RKO (cell line): ENCODE measurements around the gene UGT1A7.
A peak's percentile ranks its signal among the peaks of the same experiment; 100 is the strongest.
"Not testable (repeated sequence)": the region's sequence is repeated elsewhere in the genome, so short reads cannot be mapped to it uniquely, and the experiment has no call there.

Experiments used
- DNase-seq: peaks from one replicate; pipeline ENCODE4 v3.0.0-alpha.2; 2016; ENCODE audit warnings: low spot score

The UGT1A7 gene

GRCh38 chr2:233681521-233682099 is at the start of gene UGT1A7:
Gene UGT1A7 (plus strand): TSS chr2:233681901. CDS start chr2:233681938, 37 bp downstream.
- DNase-seq: no peak

DNA sequence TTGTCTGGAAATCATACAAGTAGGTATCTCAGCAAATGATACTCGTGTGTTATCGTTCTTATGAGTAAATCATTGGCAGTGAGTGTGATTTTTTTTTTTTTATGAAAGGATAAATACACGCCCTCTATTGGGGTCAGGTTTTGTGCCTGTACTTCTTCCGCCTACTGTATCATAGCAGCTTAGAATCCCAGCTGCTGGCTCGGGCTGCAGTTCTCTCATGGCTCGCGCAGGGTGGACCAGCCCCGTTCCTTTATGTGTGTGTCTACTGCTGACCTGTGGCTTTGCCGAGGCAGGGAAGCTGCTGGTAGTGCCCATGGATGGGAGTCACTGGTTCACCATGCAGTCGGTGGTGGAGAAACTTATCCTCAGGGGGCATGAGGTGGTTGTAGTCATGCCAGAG is 45.4 kb upstream of the UGT1A7 start, which contains the start of gene UGT1A10:
TSS of gene UGT1A10 (plus strand) at position 143 of the 400 bp plus-strand sequence. CDS start at position 218, 75 bp downstream.
- not testable (repeated sequence) for DNase-seq

GRCh38 chr2:233638836-233639235 is 42.9 kb upstream of the UGT1A7 start:
- no peak for DNase-seq

GRCh38 chr2:233639860-233640259 is 41.8 kb upstream of the UGT1A7 start:
- DNase-seq: no peak

DNA sequence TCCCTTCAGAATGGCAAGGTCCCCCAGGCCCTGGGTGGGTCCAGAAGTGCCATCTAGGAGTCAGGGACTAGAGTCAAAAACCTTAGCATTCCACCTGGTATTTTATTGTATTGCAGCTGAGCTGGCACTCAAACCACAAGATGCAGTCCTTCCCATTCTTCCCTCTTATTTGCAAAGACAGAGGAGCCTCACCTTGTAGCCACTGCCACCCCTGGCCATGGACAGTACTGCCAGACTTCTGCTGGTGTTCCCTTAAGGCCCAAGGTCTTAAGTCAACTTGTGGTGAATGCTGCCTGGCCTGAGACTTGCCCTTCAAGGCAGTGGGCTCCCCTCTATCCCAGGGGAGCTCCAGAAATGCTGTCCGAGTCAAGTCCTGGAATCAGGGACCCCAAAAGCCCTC is 38.6 kb upstream of the UGT1A7 start:
- DNase-seq: peak; percentile 11

GRCh38 chr2:233646033-233646432 is 35.7 kb upstream of the UGT1A7 start:
- DNase-seq: not testable (repeated sequence)

- no peak for DNase-seq
These were observed 30.7 kb upstream of the UGT1A7 start for GRCh38 chr2:233650981-233651380.

GRCh38 chr2:233651430-233651829 is 30.3 kb upstream of the UGT1A7 start:
- no peak for DNase-seq

DNA sequence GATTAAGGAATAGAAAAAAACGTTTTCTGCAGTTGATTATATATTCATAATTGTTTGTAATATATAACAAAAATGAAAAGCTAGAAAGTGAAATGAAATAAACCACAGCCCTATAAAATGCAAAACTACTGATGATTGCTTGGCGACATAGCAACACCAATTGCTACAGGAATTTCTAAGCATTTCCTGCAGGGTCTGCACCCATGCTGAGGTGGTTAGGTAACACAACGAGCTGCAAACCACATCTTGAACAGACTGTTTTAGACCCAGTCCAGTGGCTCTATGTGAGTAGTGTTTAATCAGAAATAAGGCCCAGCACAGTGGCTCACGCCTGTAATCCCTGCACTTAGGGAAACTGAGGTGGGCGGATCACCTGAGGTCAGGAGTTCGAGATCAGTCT is 27.2 kb upstream of the UGT1A7 start:
- DNase-seq: no peak

DNA sequence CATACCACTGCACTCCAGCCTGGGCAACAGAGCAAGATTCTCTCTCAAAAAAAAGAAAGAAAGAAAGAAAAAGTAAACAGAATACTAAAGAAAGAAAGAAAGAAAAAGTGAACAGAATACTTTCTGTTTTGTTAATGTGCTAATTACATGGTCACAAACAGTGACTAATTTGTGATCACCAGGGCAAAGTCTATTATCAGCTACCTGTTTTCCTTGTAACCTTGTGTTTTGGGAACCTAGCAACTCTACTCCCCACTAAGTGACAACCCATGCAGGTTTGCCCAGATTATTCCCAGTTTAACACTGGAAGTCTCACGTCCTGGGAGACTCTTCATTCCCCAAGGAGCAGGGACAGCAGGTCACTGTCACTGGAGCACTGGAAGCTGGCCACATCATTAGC is 26.7 kb upstream of the UGT1A7 start:
- no peak for DNase-seq

DNA sequence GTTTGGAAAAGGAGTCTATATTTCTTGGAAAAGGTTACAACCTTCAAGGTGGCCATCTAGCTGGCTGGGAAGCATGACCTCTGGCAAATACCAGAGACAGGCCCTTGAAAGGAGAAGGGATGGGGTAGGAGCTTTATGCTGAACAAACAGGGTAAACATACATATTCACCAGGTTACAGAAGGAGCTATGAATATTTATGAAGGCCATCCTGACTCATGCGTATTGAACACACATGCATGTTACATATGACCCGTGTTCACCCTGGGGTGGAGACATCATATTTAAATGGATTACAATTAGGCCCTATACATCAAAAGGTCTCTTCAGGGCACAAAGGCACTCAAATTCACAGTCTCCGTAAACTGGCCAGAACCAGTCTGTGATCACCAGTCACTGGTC is 25.8 kb upstream of the UGT1A7 start:
- DNase-seq: not testable (repeated sequence)

DNA sequence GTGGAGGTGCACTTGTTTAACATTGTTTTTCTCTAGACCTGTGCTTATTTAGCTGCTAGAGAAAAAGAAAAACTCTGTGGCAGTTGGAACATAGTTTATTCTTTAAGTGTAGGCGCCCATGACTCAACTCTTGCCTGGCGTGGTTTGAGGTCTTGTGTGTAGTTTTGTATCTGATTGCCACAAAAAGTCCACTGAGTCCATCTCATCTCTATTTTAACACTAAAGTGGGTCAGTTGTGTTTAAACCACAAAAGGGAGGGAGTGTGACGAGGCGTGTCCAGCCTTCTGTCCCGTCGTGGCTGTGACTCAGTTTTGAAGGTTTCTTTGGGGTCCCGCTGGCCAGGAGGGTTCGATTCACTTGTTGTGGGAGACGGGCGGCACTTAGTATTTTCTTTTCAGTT is 25.3 kb upstream of the UGT1A7 start:
- DNase-seq: no peak

DNA sequence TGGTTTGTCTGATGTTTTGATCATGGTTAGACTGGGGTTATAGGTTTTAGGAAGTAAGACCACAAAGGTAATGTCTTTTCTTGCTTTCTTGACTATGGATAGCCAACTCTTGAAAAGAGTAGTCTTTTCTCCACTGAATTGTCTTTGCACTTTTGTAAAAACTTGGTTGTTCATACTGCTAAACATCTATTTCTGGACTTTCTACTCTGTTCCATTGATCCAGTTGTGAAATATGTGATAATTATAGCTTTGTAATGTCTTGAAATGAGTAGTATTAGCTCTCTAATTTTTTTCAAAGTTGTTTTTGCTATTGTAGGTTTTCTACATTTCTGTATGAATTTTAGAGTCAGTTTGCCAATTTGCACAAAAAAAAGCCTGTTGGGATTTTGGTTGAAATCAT is 23.1 kb upstream of the UGT1A7 start:
- no peak for DNase-seq

DNA sequence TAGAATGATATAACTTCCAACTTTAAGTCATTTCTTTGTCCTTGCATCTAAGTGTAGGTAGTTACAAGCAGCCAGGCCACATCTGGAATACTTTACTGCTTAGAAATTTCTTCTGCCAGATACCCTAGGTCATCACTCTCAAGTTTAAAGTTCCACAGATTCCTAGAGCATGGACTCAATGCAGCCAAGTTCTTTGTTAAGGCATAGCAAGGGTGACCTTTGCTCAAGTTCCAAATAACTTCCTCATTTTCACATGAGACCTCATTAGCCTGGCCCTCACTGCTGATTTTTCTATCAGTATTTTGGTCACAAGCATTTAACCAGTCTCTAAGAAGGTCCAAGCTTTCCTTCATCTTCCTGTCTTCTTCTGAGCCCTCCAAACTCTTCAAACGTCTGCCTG is 17.8 kb upstream of the UGT1A7 start:
- DNase-seq: no peak

DNA sequence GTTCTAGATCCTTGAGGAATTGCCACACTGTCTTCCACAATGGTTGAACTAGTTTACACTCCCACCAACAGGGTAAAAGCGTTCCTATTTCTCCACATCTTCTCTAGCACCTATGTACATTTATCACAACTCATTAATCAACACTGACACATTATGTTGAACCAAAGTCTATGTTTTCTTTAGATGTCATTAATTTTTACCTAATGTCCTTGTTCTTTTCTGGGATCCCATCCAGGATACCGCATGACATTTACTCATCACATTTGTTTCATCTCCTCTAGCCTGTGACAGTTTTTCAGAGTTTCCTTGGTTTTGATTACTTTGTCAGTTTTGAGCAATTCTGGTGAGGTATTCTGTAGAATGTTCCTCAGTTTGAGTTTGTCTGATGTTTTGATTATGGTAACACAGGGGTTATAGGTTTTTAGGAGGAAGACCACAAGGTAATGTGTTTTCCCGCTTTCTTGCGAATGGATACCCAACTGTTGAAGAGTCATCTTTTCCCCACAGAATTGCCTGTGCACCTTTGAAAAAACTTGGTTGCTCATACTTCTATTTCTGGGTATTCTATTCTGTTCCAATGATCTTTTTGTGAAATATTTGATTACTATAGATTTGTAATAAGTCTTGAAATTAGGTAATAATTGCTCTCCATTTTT is 13.0 kb upstream of the UGT1A7 start:
- no peak for DNase-seq

DNA sequence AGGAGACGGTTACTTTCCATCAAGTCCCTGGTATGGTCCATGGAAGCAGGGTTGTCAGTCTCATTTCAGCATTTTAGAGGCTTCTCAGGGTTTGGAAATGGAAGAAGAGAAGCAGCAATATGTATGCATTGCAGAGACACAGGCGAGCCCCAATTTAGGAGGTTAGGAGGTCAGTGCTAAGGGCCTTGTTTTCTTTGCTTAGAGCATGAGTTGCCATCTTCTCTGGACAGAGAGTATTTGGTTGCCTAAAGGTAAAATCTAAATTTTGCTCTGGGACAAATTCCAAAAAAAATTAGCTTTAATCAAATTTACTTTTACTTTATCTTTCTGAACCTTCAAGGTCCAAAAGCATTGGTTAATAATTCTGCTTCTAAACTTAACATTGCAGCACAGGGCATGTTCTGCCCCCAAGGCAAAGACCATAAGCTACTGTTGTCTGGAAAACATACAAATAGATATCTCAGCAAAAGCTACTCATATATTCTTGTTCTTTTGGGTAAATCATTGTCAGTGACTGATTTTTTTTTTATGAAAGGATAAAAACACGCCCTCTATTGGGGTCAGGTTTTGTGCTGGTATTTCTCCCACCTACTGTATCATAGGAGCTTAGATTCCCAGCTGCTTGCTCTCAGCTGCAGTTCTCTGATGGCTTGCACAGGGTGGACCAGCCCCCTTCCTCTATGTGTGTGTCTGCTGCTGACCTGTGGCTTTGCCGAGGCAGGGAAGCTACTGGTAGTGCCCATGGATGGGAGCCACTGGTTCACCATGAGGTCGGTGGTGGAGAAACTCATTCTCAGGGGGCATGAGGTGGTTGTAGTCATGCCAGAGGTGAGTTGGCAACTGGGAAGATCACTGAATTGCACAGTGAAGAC is 10.2 kb upstream of the UGT1A7 start, which contains the start of gene UGT1A9:
TSS of gene UGT1A9 (plus strand) at position 609 of the 872 bp plus-strand sequence. CDS start at position 646, 37 bp downstream.
- no peak for DNase-seq

GRCh38 chr2:233672886-233673285 is 8.8 kb upstream of the UGT1A7 start:
- no peak for DNase-seq

DNA sequence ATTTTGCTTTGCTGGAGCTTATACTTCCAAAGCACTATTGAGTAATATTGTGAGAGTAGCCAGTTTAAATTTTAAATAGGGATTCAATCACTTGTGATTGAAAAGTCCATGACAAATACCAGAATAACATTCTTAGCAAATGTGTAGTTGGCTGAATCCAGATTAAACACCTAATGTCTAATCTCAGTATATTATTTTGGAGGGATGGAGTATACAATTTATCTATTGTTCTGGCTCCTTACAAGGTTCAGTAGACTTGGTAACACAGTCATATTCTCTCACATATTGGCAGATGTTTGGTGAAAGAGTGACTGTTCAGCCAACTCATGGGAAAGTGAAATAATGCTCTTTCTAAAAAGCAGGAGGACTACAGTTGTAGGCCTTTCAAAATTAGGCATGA is 7.8 kb upstream of the UGT1A7 start:
- no peak for DNase-seq

- DNase-seq: no peak
These were observed 7.4 kb upstream of the UGT1A7 start for GRCh38 chr2:233674314-233674713.

- DNase-seq: no peak
These were observed 6.7 kb upstream of the UGT1A7 start for GRCh38 chr2:233674995-233675394.

GRCh38 chr2:233676046-233676445 is 5.7 kb upstream of the UGT1A7 start:
- peak; percentile 32 for DNase-seq

GRCh38 chr2:233679196-233679595 is 2.5 kb upstream of the UGT1A7 start:
- no peak for DNase-seq
